GM11168 (cell line): ENCODE data around the gene ATOX1.
"Not testable (repeated sequence)": the region's sequence is repeated elsewhere in the genome, so short reads cannot be mapped to it uniquely, and the experiment has no call there.

ENCODE experiments used
- in situ Hi-C: fragments of 300-500 bp; cut with MboI; formaldehyde crosslinking; loops from one replicate; pipeline ENCODE4 v1.12.0; 2022; ENCODE audit warnings: low sequenced_read_pairs; ENCODE audit not compliant: unreplicated experiment

Gene ATOX1

GRCh38 chr5:151700296-151700695 is 58.1 kb downstream of the ATOX1 start:
- in situ Hi-C loops = no loop called here

GRCh38 chr5:151699071-151699901 is 59.1 kb downstream of the ATOX1 start:
- in situ Hi-C loops = no loop called here

- in situ Hi-C loops = not testable (repeated sequence)
Observed at GRCh38 chr5:151698081-151698480, 60.4 kb downstream of the ATOX1 start.

- in situ Hi-C loops = no loop called here
Observed at GRCh38 chr5:151697452-151697851, 61.0 kb downstream of the ATOX1 start.

GRCh38 chr5:151696470-151697061 is 61.9 kb downstream of the ATOX1 start:
- in situ Hi-C loops = no loop called here

- in situ Hi-C loops = no loop called here
Observed at GRCh38 chr5:151695464-151695863, 63.0 kb downstream of the ATOX1 start.

- in situ Hi-C loops = no loop called here
Observed at GRCh38 chr5:151694035-151694485, 64.4 kb downstream of the ATOX1 start.
